Colonic mucosa (tissue), 4 donors: ENCODE results near the gene TDRD6. TPM values are rescaled to one million over a fixed set of nuclear protein-coding genes. Genes with fewer than 3 reads are reported as not detected.

Source experiments
- DNase-seq: peaks from one replicate; pipeline ENCODE4 v3.0.0-alpha.2; 2020
- H3K27ac ChIP-seq: fragments of 200-600 bp; one replicate; pipeline ENCODE4 v1.8.0; 2021
- H3K27me3 ChIP-seq: fragments of 200-600 bp; one replicate; pipeline ENCODE4 v1.8.0; 2021
- H3K36me3 ChIP-seq: fragments of 200-600 bp; one replicate; pipeline ENCODE4 v1.8.0; 2021
- H3K4me1 ChIP-seq: fragments of 200-600 bp; one replicate; pipeline ENCODE4 v1.8.0; 2021; ENCODE audit warnings: mild to moderate bottlenecking
- H3K4me3 ChIP-seq: fragments of 200-600 bp; one replicate; pipeline ENCODE4 v1.8.0; 2021
- H3K9ac ChIP-seq, 2 donors: one replicate each; pipeline ENCODE4 v1.7.0; 2013; ENCODE audit warnings: control low read depth in 2 of 2, low read depth in 2 of 2, low read length in 2 of 2
- H3K9me3 ChIP-seq: fragments of 200-600 bp; one replicate; pipeline ENCODE4 v1.8.0; 2021
- CTCF ChIP-seq: fragments of 200-600 bp; IDR thresholded peaks from one replicate; pipeline ENCODE4 v1.8.0; 2022; ENCODE audit warnings: antibody characterized with exemption, mild to moderate bottlenecking
- intact Hi-C: fragments of 100-400 bp; cut with DNase I; formaldehyde crosslinking; loops from one replicate; pipeline ENCODE4 v1.14.1; 2022
- total RNA-seq, 2 donors: library from RNA; stranded (reverse); fragmentation: NEBNext Ultra II Directional in 1 of 2; extraction: Animal tissue kit (Norgen Biotek cat#: 25700) in 1 of 2; gene quantifications; one replicate each; pipeline ENCODE4 v1.2.1, GENCODE V29; 2021
- donor health status: healthy.
- donor health status: DM: no; HTN: no; CAD: no.
- donor health status: DM: no; HTN: no; CAD: no.

The TDRD6 gene
- total RNA-seq, 2 donors from 2014 or later = 0.08 to 0.40 TPM

- no peak for TF ChIP-seq CTCF
- peak within 1 kb of the TSS; percentile 64 for H3K27ac ChIP-seq
- intact Hi-C loops = no loop called here
- no peaks in the 10 kb centered on the region for H3K27me3 ChIP-seq
- no peaks in the 10 kb centered on the region for H3K9me3 ChIP-seq
- H3K9ac ChIP-seq = peak within 1 kb of the TSS; percentile 74 to 80
- peak; percentile 98 for DNase-seq
- no peaks in the 10 kb centered on the region for H3K36me3 ChIP-seq
- peak within 1 kb of the TSS; percentile 91 for H3K4me3 ChIP-seq
- no peaks in the 10 kb centered on the region for H3K4me1 ChIP-seq
Observed at GRCh38 chr6:46652603-46653438, 34.9 kb upstream of the TDRD6 start, which contains the start of the genes CYP39A1 and SLC25A27. TSS of gene CYP39A1 (minus strand) at chr6:46652818. CDS start at chr6:46652582, 236 bp downstream. TSS of gene SLC25A27 (plus strand) at chr6:46652975. CDS start at chr6:46653193, 218 bp downstream.

DNA sequence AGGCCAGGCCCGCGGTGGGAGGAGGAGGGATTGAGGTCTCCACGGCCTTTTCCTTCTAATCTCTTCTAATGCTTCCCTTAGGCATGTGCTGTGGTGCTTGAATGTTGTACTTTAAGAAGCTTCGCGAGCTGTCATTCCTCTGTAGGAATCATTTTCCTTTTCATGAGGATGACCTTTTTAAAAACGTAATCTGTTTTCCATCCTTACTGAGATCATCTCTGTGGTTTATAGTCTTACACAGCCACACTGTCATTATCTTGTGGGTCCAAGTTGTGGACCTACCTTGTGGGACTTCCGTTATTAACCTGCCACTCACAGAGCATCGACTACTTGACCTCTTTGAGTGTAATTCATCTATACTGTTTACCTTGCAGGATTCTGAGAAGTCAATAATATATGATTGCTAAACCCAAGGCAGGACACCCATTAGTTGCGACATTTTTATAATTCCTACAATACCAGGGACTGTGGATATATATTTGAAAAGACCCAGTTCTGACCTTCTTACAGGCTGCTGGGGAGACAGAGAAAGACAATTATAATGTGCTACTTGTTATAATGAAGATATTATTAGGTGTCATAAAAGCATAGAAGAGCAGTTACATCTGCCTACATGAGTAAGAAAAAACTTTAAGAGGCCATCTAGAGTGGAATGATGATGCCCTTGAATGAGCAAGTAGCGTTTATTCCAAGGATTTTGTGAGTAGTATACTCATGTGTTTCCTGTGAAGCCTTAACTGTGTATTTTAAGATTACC, 34.1 kb upstream of the TDRD6 start:
- Histone ChIP-seq H3K27me3 (no peaks in the 10 kb centered on the region), H3K4me3 (peak overlapping the region; percentile 91), H3K4me1 (no peaks in the 10 kb centered on the region), H3K9ac (peak overlapping the region; percentile 74 to 80), H3K27ac (peak overlapping the region; percentile 64), H3K36me3 (no peaks in the 10 kb centered on the region), H3K9me3 (no peaks in the 10 kb centered on the region)
- TF ChIP-seq CTCF = no peak
- intact Hi-C loops = no loop called here
- DNase-seq = no peak

GRCh38 chr6:46655803-46656202, 31.9 kb upstream of the TDRD6 start:
- no peaks in the 10 kb centered on the region for H3K36me3 ChIP-seq
- intact Hi-C loops = no loop called here
- peak; percentile 23 for TF ChIP-seq CTCF

DNA sequence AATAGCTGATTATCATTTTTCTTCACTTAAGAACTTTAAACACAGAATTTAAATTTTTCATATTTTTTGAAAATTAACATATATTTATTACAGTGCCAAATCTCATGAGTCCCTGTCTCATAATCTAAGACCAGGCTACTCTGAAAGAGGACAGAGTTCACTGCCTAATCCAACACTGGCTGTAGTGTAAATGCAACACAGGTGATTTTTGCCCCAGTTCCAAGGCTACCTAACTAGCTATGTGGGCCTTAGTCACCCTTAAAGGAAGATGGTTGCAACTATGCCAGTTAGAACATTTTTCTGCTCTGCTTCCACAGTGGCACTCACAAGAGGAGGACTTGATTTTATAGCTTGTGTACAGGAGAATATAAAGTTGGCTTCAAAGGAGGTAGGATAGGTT, 30.0 kb upstream of the TDRD6 start:
- no peak for TF ChIP-seq CTCF
- no peak for DNase-seq
- intact Hi-C loops = no loop called here
- Histone ChIP-seq H3K4me3 (no peak overlapping the region), H3K27me3 (no peaks in the 10 kb centered on the region), H3K9me3 (no peaks in the 10 kb centered on the region), H3K36me3 (no peaks in the 10 kb centered on the region), H3K9ac (no peak overlapping the region), H3K4me1 (no peaks in the 10 kb centered on the region), H3K27ac (no peak overlapping the region)

More at GRCh38 chr6:46655803-46656202, 31.9 kb upstream of the TDRD6 start:
- Histone ChIP-seq H3K4me1 (no peaks in the 10 kb centered on the region), H3K9me3 (no peaks in the 10 kb centered on the region), H3K9ac (no peak overlapping the region), H3K4me3 (no peak overlapping the region), H3K27me3 (no peaks in the 10 kb centered on the region), H3K27ac (no peak overlapping the region)
- peak; percentile 34 for DNase-seq

DNA sequence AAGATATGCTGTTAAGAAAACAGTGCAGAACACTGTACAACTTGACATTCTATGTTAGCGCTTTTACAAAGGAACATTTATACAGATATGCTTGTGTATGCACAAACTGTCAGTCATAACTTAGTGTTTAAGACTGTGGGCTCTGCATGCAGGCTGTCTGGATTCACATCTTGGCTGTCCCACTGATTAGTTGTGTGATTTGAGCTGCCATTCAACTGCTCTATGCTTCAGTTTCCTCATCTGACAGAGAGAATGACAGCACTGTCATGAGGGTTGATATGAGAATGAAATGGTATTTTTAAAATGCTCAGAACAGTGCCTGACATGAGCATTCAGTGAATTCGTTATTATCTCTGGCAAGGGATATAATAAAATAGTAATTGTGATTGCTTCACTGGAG, 26.2 kb upstream of the TDRD6 start:
- no peaks in the 10 kb centered on the region for H3K36me3 ChIP-seq
- H3K4me3 ChIP-seq = no peak overlapping the region
- no peak overlapping the region for H3K9ac ChIP-seq
- no peak overlapping the region for H3K27ac ChIP-seq
- DNase-seq = no peak
- no peak for TF ChIP-seq CTCF
- H3K4me1 ChIP-seq = no peaks in the 10 kb centered on the region
- no peaks in the 10 kb centered on the region for H3K27me3 ChIP-seq
- H3K9me3 ChIP-seq = no peaks in the 10 kb centered on the region
- intact Hi-C loops = no loop called here
